HEK293 (cell line): ENCODE results near the gene NOL3.

ENCODE experiments used
- CTCF ChIA-PET: fragments of 350-600 bp; formaldehyde crosslinking; extraction: SDS; loops from one replicate; lab custom pipeline; 2021; ENCODE audit warnings: antibody characterized with exemption; lab: Yijun Ruan, JAX
- POLR2A ChIA-PET: fragments of 300-600 bp; formaldehyde crosslinking; extraction: SDS; loops from one replicate; lab custom pipeline; 2020; ENCODE audit warnings: antibody characterized with exemption, inconsistent platforms; lab: Yijun Ruan, JAX
- H3K27ac ChIP-seq: fragments of 200-500 bp; sonication (Bioruptor generic); 2 replicates; pipeline ENCODE4 v1.5.1; 2014; ENCODE audit warnings: low read depth, low read length, control low read depth, inconsistent platforms; ENCODE audit errors: extremely low read depth
- H3K36me3 ChIP-seq, 2 experiments: fragments of 200-500 bp in 1 of 2; sonication (Bioruptor generic) in 1 of 2; 1 replicate in 1 of 2; 2 replicates in 1 of 2; pipeline ENCODE4 v1.5.1; 2014 to 2017; ENCODE audit warnings: inconsistent platforms in 2 of 2, low read length in 2 of 2; ENCODE audit not compliant: control insufficient read depth in 2 of 2, insufficient read depth in 1 of 2
- H3K4me1 ChIP-seq: fragments of 200-500 bp; sonication (Bioruptor generic); 2 replicates; pipeline ENCODE4 v1.5.1; 2014; ENCODE audit warnings: mild to moderate bottlenecking, low read length, inconsistent platforms; ENCODE audit not compliant: control insufficient read depth, insufficient read depth
- H3K4me3 ChIP-seq: 2 replicates; pipeline ENCODE4 v1.5.1; 2011; ENCODE audit warnings: low read depth, mild to moderate bottlenecking, control low read depth, low read length, moderate library complexity
- H3K9me3 ChIP-seq: fragments of 200-500 bp; sonication (Bioruptor generic); 2 replicates; pipeline ENCODE4 v1.5.1; 2014; ENCODE audit warnings: low read depth, low read length, inconsistent platforms; ENCODE audit not compliant: control insufficient read depth, insufficient read depth
- GLI4 ChIP-seq: fragments of 450-650 bp; formaldehyde crosslinking; IDR thresholded peaks from 2 replicates; pipeline ENCODE4 v1.5.1; 2016; ENCODE audit warnings: missing biosample characterization, missing genetic modification characterization
- KLF16 ChIP-seq: fragments of 450-650 bp; formaldehyde crosslinking; IDR thresholded peaks from 2 replicates; pipeline ENCODE4 v1.5.1; 2017; ENCODE audit warnings: missing biosample characterization, missing genetic modification characterization
- KLF7 ChIP-seq: fragments of 450-650 bp; formaldehyde crosslinking; IDR thresholded peaks from 2 replicates; pipeline ENCODE4 v1.5.1; 2016; ENCODE audit warnings: missing biosample characterization, missing genetic modification characterization, borderline replicate concordance
- OVOL3 ChIP-seq: fragments of 450-650 bp; formaldehyde crosslinking; IDR thresholded peaks from 2 replicates; pipeline ENCODE4 v1.5.1; 2016; ENCODE audit warnings: missing biosample characterization, missing genetic modification characterization
- PRDM1 ChIP-seq: fragments of 450-650 bp; formaldehyde crosslinking; IDR thresholded peaks from 2 replicates; pipeline ENCODE4; 2016; ENCODE audit warnings: missing biosample characterization, missing genetic modification characterization
- SALL2 ChIP-seq: fragments of 450-650 bp; formaldehyde crosslinking; IDR thresholded peaks from 2 replicates; pipeline ENCODE4 v1.5.0; 2017; ENCODE audit warnings: missing biosample characterization, mild to moderate bottlenecking, missing genetic modification characterization, borderline replicate concordance
- ZEB2 ChIP-seq: fragments of 450-650 bp; formaldehyde crosslinking; IDR thresholded peaks from 2 replicates; pipeline ENCODE4 v1.5.1; 2016; ENCODE audit warnings: missing biosample characterization, missing genetic modification characterization
- ZFP3 ChIP-seq: fragments of 450-650 bp; formaldehyde crosslinking; IDR thresholded peaks from 2 replicates; pipeline ENCODE4 v1.5.1; 2016; ENCODE audit warnings: low read depth, missing biosample characterization, missing genetic modification characterization
- ZNF114 ChIP-seq: fragments of 450-650 bp; formaldehyde crosslinking; IDR thresholded peaks from 2 replicates; pipeline ENCODE4 v1.5.0; 2017; ENCODE audit warnings: missing biosample characterization, missing genetic modification characterization
- ZNF175 ChIP-seq: fragments of 450-650 bp; formaldehyde crosslinking; IDR thresholded peaks from 2 replicates; pipeline ENCODE4 v1.5.1; 2016; ENCODE audit warnings: missing biosample characterization, missing genetic modification characterization
- ZNF23 ChIP-seq: fragments of 450-650 bp; formaldehyde crosslinking; IDR thresholded peaks from 2 replicates; pipeline ENCODE4 v1.5.1; 2016; ENCODE audit warnings: missing biosample characterization, missing genetic modification characterization, borderline replicate concordance
- ZNF24 ChIP-seq: fragments of 450-650 bp; formaldehyde crosslinking; IDR thresholded peaks from 2 replicates; pipeline ENCODE4 v1.5.1; 2016; ENCODE audit warnings: missing biosample characterization, missing genetic modification characterization
- ZNF366 ChIP-seq: fragments of 450-650 bp; formaldehyde crosslinking; conservative IDR thresholded peaks from 2 replicates; pipeline ENCODE4 v1.5.1; 2016; ENCODE audit warnings: missing biosample characterization, missing genetic modification characterization
- ZNF561 ChIP-seq: fragments of 450-650 bp; IDR thresholded peaks from 2 replicates; pipeline ENCODE4 v1.5.1; 2018; ENCODE audit warnings: missing biosample characterization, missing genetic modification characterization, borderline replicate concordance
- ZNF843 ChIP-seq: fragments of 450-650 bp; formaldehyde crosslinking; IDR thresholded peaks from 2 replicates; pipeline ENCODE4 v1.5.1; 2016; ENCODE audit warnings: missing biosample characterization, missing genetic modification characterization
- TF ChIP-seq, protein P1 (sequence below): fragments of 450-650 bp; formaldehyde crosslinking; IDR thresholded peaks from 2 replicates; pipeline ENCODE4 v1.5.1; 2016; ENCODE audit warnings: missing biosample characterization, missing genetic modification characterization
- TF ChIP-seq, protein P2 (sequence below): fragments of 450-650 bp; formaldehyde crosslinking; IDR thresholded peaks from 2 replicates; pipeline ENCODE4 v1.5.1; 2016; ENCODE audit warnings: missing biosample characterization, missing genetic modification characterization, low read depth
- TF ChIP-seq, protein P3 (sequence below): fragments of 450-650 bp; formaldehyde crosslinking; IDR thresholded peaks from 2 replicates; pipeline ENCODE4 v1.5.1; 2016; ENCODE audit warnings: missing biosample characterization, missing genetic modification characterization
- TF ChIP-seq, protein P4 (sequence below): fragments of 450-650 bp; formaldehyde crosslinking; optimal IDR thresholded peaks from 2 replicates; pipeline ENCODE3; 2016; ENCODE audit warnings: missing biosample characterization, mild to moderate bottlenecking, missing genetic modification characterization

The NOL3 gene

DNA sequence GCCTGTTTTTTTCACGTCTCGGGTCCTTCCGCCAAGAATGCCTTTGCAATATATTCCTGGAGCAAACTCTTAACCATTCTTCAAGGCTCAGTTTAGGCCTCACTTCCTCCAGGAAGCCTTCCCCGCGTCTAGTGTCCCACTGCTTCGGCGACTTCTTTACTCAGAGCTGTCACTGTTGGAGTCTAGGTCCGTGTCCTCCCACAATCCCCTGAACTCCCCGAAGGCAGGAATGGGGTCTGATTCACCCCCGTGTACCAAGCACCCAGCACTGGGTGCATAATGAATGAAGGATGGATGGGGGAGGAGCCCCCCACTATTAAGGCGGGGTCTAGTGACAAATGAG lies 12.9 kb downstream of the NOL3 start:
- Histone ChIP-seq H3K36me3 (peaks cover 0 to 22% of the 10 kb centered on the region in 2 experiments; a peak in 1 of 3 replicates), H3K4me3 (peak overlapping the region; percentile 84), H3K27ac (peak overlapping the region; percentile 88; the same call in 1 of the 2 replicates), H3K4me1 (peaks cover 9% of the 10 kb centered on the region), H3K9me3 (no peaks in the 10 kb centered on the region)
- POLR2A ChIA-PET: interaction anchor here (1.1 kb wide), 2 partner anchors 9 to 23 kb away, joined by 3 read pairs; no protein-coding TSS in a partner anchor
- CTCF ChIA-PET: interaction anchor here (0.5 to 1.5 kb wide), 7 partner anchors 9 to 231 kb away, joined by 3 to 6 read pairs (median 3); no protein-coding TSS in a partner anchor
- peak; percentile 64; the same call in 1 of the 2 replicates for TF ChIP-seq ZNF24 (tag by site-specific recombination)
- peak; percentile 69 for TF ChIP-seq ZFP3 (tag by site-specific recombination)
- TF ChIP-seq PRDM1 (tag by site-specific recombination): no peak
- 0 out of 2 replicates have a peak, but pooled peaks have one; percentile 16 for TF ChIP-seq GLI4 (tag by site-specific recombination)
- TF ChIP-seq ZNF175 (tag by site-specific recombination): no peak
- TF ChIP-seq, protein P1, sequence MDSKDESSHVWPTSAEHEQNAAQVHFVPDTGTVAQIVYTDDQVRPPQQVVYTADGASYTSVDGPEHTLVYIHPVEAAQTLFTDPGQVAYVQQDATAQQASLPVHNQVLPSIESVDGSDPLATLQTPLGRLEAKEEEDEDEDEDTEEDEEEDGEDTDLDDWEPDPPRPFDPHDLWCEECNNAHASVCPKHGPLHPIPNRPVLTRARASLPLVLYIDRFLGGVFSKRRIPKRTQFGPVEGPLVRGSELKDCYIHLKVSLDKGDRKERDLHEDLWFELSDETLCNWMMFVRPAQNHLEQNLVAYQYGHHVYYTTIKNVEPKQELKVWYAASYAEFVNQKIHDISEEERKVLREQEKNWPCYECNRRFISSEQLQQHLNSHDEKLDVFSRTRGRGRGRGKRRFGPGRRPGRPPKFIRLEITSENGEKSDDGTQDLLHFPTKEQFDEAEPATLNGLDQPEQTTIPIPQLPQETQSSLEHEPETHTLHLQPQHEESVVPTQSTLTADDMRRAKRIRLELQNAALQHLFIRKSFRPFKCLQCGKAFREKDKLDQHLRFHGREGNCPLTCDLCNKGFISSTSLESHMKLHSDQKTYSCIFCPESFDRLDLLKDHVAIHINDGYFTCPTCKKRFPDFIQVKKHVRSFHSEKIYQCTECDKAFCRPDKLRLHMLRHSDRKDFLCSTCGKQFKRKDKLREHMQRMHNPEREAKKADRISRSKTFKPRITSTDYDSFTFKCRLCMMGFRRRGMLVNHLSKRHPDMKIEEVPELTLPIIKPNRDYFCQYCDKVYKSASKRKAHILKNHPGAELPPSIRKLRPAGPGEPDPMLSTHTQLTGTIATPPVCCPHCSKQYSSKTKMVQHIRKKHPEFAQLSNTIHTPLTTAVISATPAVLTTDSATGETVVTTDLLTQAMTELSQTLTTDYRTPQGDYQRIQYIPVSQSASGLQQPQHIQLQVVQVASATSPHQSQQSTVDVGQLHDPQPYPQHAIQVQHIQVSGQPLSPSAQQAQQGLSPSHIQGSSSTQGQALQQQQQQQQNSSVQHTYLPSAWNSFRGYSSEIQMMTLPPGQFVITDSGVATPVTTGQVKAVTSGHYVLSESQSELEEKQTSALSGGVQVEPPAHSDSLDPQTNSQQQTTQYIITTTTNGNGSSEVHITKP (tag by site-specific recombination): no peak
- peak; percentile 65; the same call in 1 of the 2 replicates for TF ChIP-seq ZNF366

DNA sequence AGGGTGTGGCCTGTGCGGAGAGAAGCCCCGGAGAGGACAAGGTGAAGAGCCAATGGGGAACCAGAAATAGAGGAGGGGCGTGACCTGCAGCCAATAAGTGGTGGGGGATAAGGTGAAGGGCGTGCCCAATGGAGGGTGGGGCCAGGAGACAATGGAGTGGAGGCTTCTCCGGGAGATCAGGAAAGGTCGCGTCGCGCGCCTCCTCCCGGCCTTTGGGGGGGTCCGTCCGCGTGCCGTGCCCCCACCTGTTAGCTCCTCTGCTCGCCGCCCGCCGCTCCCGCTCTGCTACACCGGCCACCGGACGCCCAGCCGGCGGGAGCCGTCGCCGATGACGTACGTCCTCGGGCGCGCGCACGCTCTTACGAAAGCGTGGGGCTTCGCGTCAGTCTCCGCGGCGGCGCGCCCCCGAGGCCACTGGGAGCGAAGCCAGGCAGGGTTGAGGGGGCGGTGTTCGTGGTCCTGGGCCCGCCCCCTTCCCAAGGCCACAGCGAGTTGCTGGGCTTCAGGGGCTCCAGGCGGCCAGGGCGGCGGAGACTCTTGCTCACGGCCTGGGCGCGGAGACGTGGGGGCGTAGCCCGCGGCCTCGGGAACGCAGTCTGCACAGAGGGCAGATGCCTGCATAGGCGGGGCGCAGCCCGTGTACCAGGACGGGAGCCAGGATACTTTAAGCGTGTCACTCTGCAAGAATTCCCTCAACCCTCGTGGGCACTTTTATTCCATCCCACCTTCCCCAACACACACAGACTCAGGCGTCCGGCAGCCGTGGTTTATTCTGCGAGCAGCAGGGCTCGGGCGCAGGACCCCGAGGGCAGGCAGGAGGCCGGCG lies 13.5 kb downstream of the NOL3 start, which contains the start of gene MATCAP1:
TSS of gene MATCAP1 (minus strand) at position 337 of the 826 bp plus-strand sequence. CDS start 3,353 bp downstream, outside the sequence.
- H3K4me1 ChIP-seq: peaks cover 9% of the 10 kb centered on the region
- peak within 1 kb of the TSS; percentile 84 for H3K4me3 ChIP-seq
- H3K27ac ChIP-seq: peak within 1 kb of the TSS; percentile 88
- ChIA-PET CTCF (interaction anchor here (0.5 to 2.6 kb wide), 14 partner anchors 9 to 1191 kb away, joined by 3 to 30 read pairs (median 6); partner anchors contain the start of gene CES3), POLR2A (interaction anchor here (0.9 to 1.1 kb wide), 4 partner anchors 9 to 64 kb away, joined by 3 read pairs; partner anchors contain the start of genes B3GNT9 and FHOD1)
- peaks cover 0 to 22% of the 10 kb centered on the region in 2 experiments; a peak in 1 of 3 replicates for H3K36me3 ChIP-seq
- no peaks in the 10 kb centered on the region for H3K9me3 ChIP-seq
- TF ChIP-seq KLF7: 0 out of 2 replicates have a peak, but pooled peaks have one; percentile 8
- TF ChIP-seq, protein P2, sequence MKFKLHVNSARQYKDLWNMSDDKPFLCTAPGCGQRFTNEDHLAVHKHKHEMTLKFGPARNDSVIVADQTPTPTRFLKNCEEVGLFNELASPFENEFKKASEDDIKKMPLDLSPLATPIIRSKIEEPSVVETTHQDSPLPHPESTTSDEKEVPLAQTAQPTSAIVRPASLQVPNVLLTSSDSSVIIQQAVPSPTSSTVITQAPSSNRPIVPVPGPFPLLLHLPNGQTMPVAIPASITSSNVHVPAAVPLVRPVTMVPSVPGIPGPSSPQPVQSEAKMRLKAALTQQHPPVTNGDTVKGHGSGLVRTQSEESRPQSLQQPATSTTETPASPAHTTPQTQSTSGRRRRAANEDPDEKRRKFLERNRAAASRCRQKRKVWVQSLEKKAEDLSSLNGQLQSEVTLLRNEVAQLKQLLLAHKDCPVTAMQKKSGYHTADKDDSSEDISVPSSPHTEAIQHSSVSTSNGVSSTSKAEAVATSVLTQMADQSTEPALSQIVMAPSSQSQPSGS: peak; percentile 85
- TF ChIP-seq ZEB2: peak; percentile 95
- no peak for TF ChIP-seq ZNF114 (tag by site-specific recombination)
- TF ChIP-seq ZNF843: 0 out of 2 replicates have a peak, but pooled peaks have one; percentile 18
- TF ChIP-seq, protein P1 (tag by site-specific recombination): peak; percentile 37
- TF ChIP-seq, protein P3, sequence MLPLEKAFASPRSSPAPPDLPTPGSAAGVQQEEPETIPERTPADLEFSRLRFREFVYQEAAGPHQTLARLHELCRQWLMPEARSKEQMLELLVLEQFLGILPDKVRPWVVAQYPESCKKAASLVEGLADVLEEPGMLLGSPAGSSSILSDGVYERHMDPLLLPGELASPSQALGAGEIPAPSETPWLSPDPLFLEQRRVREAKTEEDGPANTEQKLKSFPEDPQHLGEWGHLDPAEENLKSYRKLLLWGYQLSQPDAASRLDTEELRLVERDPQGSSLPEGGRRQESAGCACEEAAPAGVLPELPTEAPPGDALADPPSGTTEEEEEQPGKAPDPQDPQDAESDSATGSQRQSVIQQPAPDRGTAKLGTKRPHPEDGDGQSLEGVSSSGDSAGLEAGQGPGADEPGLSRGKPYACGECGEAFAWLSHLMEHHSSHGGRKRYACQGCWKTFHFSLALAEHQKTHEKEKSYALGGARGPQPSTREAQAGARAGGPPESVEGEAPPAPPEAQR (tag by site-specific recombination): no peak
- no peak for TF ChIP-seq ZNF23 (tag by site-specific recombination)
- 0 out of 2 replicates have a peak, but pooled peaks have one; percentile 4 for TF ChIP-seq ZNF366
- TF ChIP-seq, protein P4, sequence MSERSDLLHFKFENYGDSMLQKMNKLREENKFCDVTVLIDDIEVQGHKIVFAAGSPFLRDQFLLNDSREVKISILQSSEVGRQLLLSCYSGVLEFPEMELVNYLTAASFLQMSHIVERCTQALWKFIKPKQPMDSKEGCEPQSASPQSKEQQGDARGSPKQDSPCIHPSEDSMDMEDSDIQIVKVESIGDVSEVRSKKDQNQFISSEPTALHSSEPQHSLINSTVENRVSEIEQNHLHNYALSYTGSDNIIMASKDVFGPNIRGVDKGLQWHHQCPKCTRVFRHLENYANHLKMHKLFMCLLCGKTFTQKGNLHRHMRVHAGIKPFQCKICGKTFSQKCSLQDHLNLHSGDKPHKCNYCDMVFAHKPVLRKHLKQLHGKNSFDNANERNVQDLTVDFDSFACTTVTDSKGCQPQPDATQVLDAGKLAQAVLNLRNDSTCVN (tag by site-specific recombination): peak; percentile 99
- peak; percentile 87 for TF ChIP-seq KLF16 (tag by site-specific recombination)
- TF ChIP-seq ZNF561 (tag by site-specific recombination): 0 out of 2 replicates have a peak, but pooled peaks have one; percentile 67
- TF ChIP-seq SALL2: no peak
- TF ChIP-seq OVOL3 (tag by site-specific recombination): no peak
